ENCODE results near the gene SNRPF. TPM values are rescaled to one million over a fixed set of nuclear protein-coding genes. Genes with fewer than 3 reads are reported as not detected.

Gene SNRPF
- total and polyA plus RNA-seq, 7 experiments from 2014 or later, result 19.0 to 71.1 (median 24.6) TPM

- H3K9me3 Mint-ChIP-seq, result peaks cover 0 to 4% (median 0%) of the 10 kb centered on the region in 11 donors
- Histone ChIP-seq H3K4me1 (ENCODE audit: control insufficient read depth in 2 of 2, insufficient read depth in 2 of 2, low read length in 2 of 2) (no peaks in the 10 kb centered on the region), H3K9me3 (ENCODE audit: control insufficient read depth in 2 of 3, low read length in 3 of 3) (no peaks in the 10 kb centered on the region), H3K27me3 (ENCODE audit: control insufficient read depth in 2 of 2, insufficient read depth in 2 of 2, low read length in 2 of 2) (no peaks in the 10 kb centered on the region), H3K36me3 (ENCODE audit: control insufficient read depth in 2 of 3, insufficient read depth in 3 of 3, low read length in 3 of 3) (no peaks in the 10 kb centered on the region), H3K27ac (ENCODE audit: low read depth, low read length) (no peak overlapping the region), H3K4me3 (ENCODE audit: low read length) (no peak overlapping the region)
- no peak overlapping the region for H3K27ac Mint-ChIP-seq
- intact Hi-C loops (cut with micrococcal nuclease), result no loop called here
- CTCF ChIA-PET, result no interaction called here
- H3K27me3 Mint-ChIP-seq, result peaks cover 0 to 6% (median 4%) of the 10 kb centered on the region in 5 donors
- DNase-seq (no peak), ATAC-seq (no peak)
- no peaks in the 10 kb centered on the region for H3K4me1 Mint-ChIP-seq
- POLR2A ChIA-PET, result no interaction called here
- no peaks in the 10 kb centered on the region for H3K36me3 Mint-ChIP-seq
- H3K4me3 Mint-ChIP-seq, result no peak overlapping the region
Measured at GRCh38 chr12:95887311-95887710, 28.6 kb downstream of the SNRPF start.

- ATAC-seq (no peak), DNase-seq (no peak)
- Mint-ChIP-seq H3K9me3 (no peaks in the 10 kb centered on the region), H3K27me3 (peaks cover 5 to 20% (median 10%) of the 10 kb centered on the region in 5 donors), H3K36me3 (no peaks in the 10 kb centered on the region), H3K27ac (no peak overlapping the region), H3K4me3 (no peak overlapping the region), H3K4me1 (no peaks in the 10 kb centered on the region)
- Histone ChIP-seq H3K4me3 (ENCODE audit: low read length) (no peak overlapping the region), H3K27me3 (ENCODE audit: control insufficient read depth in 2 of 2, insufficient read depth in 2 of 2, low read length in 2 of 2) (peaks cover 0 to 2% of the 10 kb centered on the region in 2 donors), H3K9me3 (ENCODE audit: control insufficient read depth in 2 of 3, low read length in 3 of 3) (no peaks in the 10 kb centered on the region), H3K36me3 (ENCODE audit: control insufficient read depth in 2 of 3, insufficient read depth in 3 of 3, low read length in 3 of 3) (no peaks in the 10 kb centered on the region), H3K27ac (ENCODE audit: low read depth, low read length) (no peak overlapping the region), H3K4me1 (ENCODE audit: control insufficient read depth in 2 of 2, insufficient read depth in 2 of 2, low read length in 2 of 2) (no peaks in the 10 kb centered on the region)
- ChIA-PET CTCF (no interaction called here), POLR2A (no interaction called here)
- intact Hi-C loops (cut with micrococcal nuclease), result no loop called here
Measured at GRCh38 chr12:95890958-95891357, 32.2 kb downstream of the SNRPF start.

GRCh38 chr12:95896846-95897245 lies 38.1 kb downstream of the SNRPF start:
- Histone ChIP-seq H3K27ac (ENCODE audit: low read depth, low read length) (no peak overlapping the region), H3K9me3 (ENCODE audit: control insufficient read depth in 2 of 3, low read length in 3 of 3) (no peaks in the 10 kb centered on the region), H3K4me1 (ENCODE audit: control insufficient read depth in 2 of 2, insufficient read depth in 2 of 2, low read length in 2 of 2) (no peaks in the 10 kb centered on the region), H3K4me3 (ENCODE audit: low read length) (no peak overlapping the region), H3K27me3 (ENCODE audit: control insufficient read depth in 2 of 2, insufficient read depth in 2 of 2, low read length in 2 of 2) (peaks cover 0 to 2% of the 10 kb centered on the region in 2 donors), H3K36me3 (ENCODE audit: control insufficient read depth in 2 of 3, insufficient read depth in 3 of 3, low read length in 3 of 3) (no peaks in the 10 kb centered on the region)
- ChIA-PET CTCF (no interaction called here), POLR2A (interaction anchor here (0.6 kb wide), 1 partner anchor 25 kb away, joined by 3 read pairs; no protein-coding TSS in a partner anchor)
- Mint-ChIP-seq H3K36me3 (no peaks in the 10 kb centered on the region), H3K27me3 (peaks cover 9 to 30% (median 14%) of the 10 kb centered on the region in 5 donors), H3K9me3 (peaks cover 0 to 1% (median 0%) of the 10 kb centered on the region in 11 donors), H3K27ac (no peak overlapping the region), H3K4me1 (no peaks in the 10 kb centered on the region), H3K4me3 (no peak overlapping the region)
- ATAC-seq, result no peak
- intact Hi-C loops (cut with micrococcal nuclease), result no loop called here
- no peak for DNase-seq

GRCh38 chr12:95898081-95898480 lies 39.3 kb downstream of the SNRPF start:
- Mint-ChIP-seq H3K4me3 (no peak overlapping the region), H3K27ac (no peak overlapping the region), H3K4me1 (no peaks in the 10 kb centered on the region), H3K27me3 (peaks cover 10 to 26% (median 16%) of the 10 kb centered on the region in 5 donors), H3K36me3 (no peaks in the 10 kb centered on the region), H3K9me3 (peaks cover 0 to 4% (median 1%) of the 10 kb centered on the region in 11 donors)
- Histone ChIP-seq H3K4me3 (ENCODE audit: low read length) (no peak overlapping the region), H3K27me3 (ENCODE audit: control insufficient read depth in 2 of 2, insufficient read depth in 2 of 2, low read length in 2 of 2) (peaks cover 0 to 2% of the 10 kb centered on the region in 2 donors), H3K36me3 (ENCODE audit: control insufficient read depth in 2 of 3, insufficient read depth in 3 of 3, low read length in 3 of 3) (no peaks in the 10 kb centered on the region), H3K4me1 (ENCODE audit: control insufficient read depth in 2 of 2, insufficient read depth in 2 of 2, low read length in 2 of 2) (no peaks in the 10 kb centered on the region), H3K9me3 (ENCODE audit: control insufficient read depth in 2 of 3, low read length in 3 of 3) (peaks cover 0 to under 1% (median 0%) of the 10 kb centered on the region in 3 experiments), H3K27ac (ENCODE audit: low read depth, low read length) (no peak overlapping the region)
- ATAC-seq (no peak), DNase-seq (no peak)
- ChIA-PET CTCF (no interaction called here), POLR2A (no interaction called here)
- intact Hi-C loops (cut with micrococcal nuclease), result no loop called here

GRCh38 chr12:95908573-95908972 lies 49.8 kb downstream of the SNRPF start:
- DNase-seq (no peak), ATAC-seq (no peak)
- peaks cover 7 to 31% (median 24%) of the 10 kb centered on the region in 5 donors for H3K27me3 Mint-ChIP-seq
- no peaks in the 10 kb centered on the region for H3K4me1 ChIP-seq (ENCODE audit: control insufficient read depth in 2 of 2, insufficient read depth in 2 of 2, low read length in 2 of 2)
- CTCF ChIA-PET, result no interaction called here
- no peak overlapping the region for H3K4me3 ChIP-seq (ENCODE audit: low read length)
- no peak overlapping the region for H3K27ac Mint-ChIP-seq
- intact Hi-C loops (cut with micrococcal nuclease), result no loop called here
- no peaks in the 10 kb centered on the region for H3K36me3 ChIP-seq (ENCODE audit: control insufficient read depth in 2 of 3, insufficient read depth in 3 of 3, low read length in 3 of 3)
- no peaks in the 10 kb centered on the region for H3K9me3 ChIP-seq (ENCODE audit: control insufficient read depth in 2 of 3, low read length in 3 of 3)
- H3K27me3 ChIP-seq (ENCODE audit: control insufficient read depth in 2 of 2, insufficient read depth in 2 of 2, low read length in 2 of 2), result no peaks in the 10 kb centered on the region
- POLR2A ChIA-PET, result no interaction called here
- no peak overlapping the region for H3K27ac ChIP-seq (ENCODE audit: low read depth, low read length)
- no peaks in the 10 kb centered on the region for H3K4me1 Mint-ChIP-seq
- peaks cover 0 to 2% (median 0%) of the 10 kb centered on the region in 5 donors for H3K36me3 Mint-ChIP-seq
- H3K9me3 Mint-ChIP-seq, result peaks cover 0 to 3% (median 2%) of the 10 kb centered on the region in 11 donors
- no peak overlapping the region for H3K4me3 Mint-ChIP-seq

- Histone ChIP-seq H3K27ac (ENCODE audit: low read depth, low read length) (no peak overlapping the region), H3K9me3 (ENCODE audit: control insufficient read depth in 2 of 3, low read length in 3 of 3) (no peaks in the 10 kb centered on the region), H3K4me3 (ENCODE audit: low read length) (no peak overlapping the region), H3K36me3 (ENCODE audit: control insufficient read depth in 2 of 3, insufficient read depth in 3 of 3, low read length in 3 of 3) (no peaks in the 10 kb centered on the region), H3K4me1 (ENCODE audit: control insufficient read depth in 2 of 2, insufficient read depth in 2 of 2, low read length in 2 of 2) (no peaks in the 10 kb centered on the region), H3K27me3 (ENCODE audit: control insufficient read depth in 2 of 2, insufficient read depth in 2 of 2, low read length in 2 of 2) (no peaks in the 10 kb centered on the region)
- ATAC-seq (no peak), DNase-seq (no peak)
- CTCF ChIA-PET, result no interaction called here
- H3K27ac Mint-ChIP-seq, result no peak overlapping the region
- no peaks in the 10 kb centered on the region for H3K9me3 Mint-ChIP-seq
- H3K36me3 Mint-ChIP-seq, result no peaks in the 10 kb centered on the region
- intact Hi-C loops (cut with micrococcal nuclease), result no loop called here
- POLR2A ChIA-PET, result no interaction called here
- no peak overlapping the region for H3K4me3 Mint-ChIP-seq
- peaks cover 0 to 25% (median 14%) of the 10 kb centered on the region in 5 donors for H3K27me3 Mint-ChIP-seq
- no peaks in the 10 kb centered on the region for H3K4me1 Mint-ChIP-seq
Measured at GRCh38 chr12:95909871-95910270, 51.1 kb downstream of the SNRPF start.
